GM11168 (cell line): ENCODE data around the gene ZNF33B.
"Not testable (repeated sequence)": the region's sequence is repeated elsewhere in the genome, so short reads cannot be mapped to it uniquely, and the experiment has no call there.

Source experiments
- in situ Hi-C: fragments of 300-500 bp; cut with MboI; formaldehyde crosslinking; loops from one replicate; pipeline ENCODE4 v1.12.0; 2022; ENCODE audit warnings: low sequenced_read_pairs; ENCODE audit not compliant: unreplicated experiment

The ZNF33B gene

GRCh38 chr10:42638055-42638820 is at the start of gene ZNF33B:
Gene ZNF33B (minus strand): TSS chr10:42638570. CDS start chr10:42636928, 1,642 bp downstream.
- in situ Hi-C loops, result no loop called here

GRCh38 chr10:42684517-42684916 is 46.1 kb upstream of the ZNF33B start:
- in situ Hi-C loops, result no loop called here

GRCh38 chr10:42680267-42680666 is 41.9 kb upstream of the ZNF33B start:
- in situ Hi-C loops, result no loop called here

- in situ Hi-C loops, result not testable (repeated sequence)
Observed at GRCh38 chr10:42665181-42665979, 27.0 kb upstream of the ZNF33B start.

- in situ Hi-C loops, result no loop called here
Observed at GRCh38 chr10:42654419-42654818, 16.0 kb upstream of the ZNF33B start.

- in situ Hi-C loops, result no loop called here
Observed at GRCh38 chr10:42652858-42653257, 14.5 kb upstream of the ZNF33B start.

- in situ Hi-C loops, result no loop called here
Observed at GRCh38 chr10:42650374-42650773, 12.0 kb upstream of the ZNF33B start.

- in situ Hi-C loops, result no loop called here
Observed at GRCh38 chr10:42648512-42648911, 10.1 kb upstream of the ZNF33B start.

- in situ Hi-C loops, result no loop called here
Observed at GRCh38 chr10:42646687-42647640, 8.6 kb upstream of the ZNF33B start.

GRCh38 chr10:42646214-42646613 is 7.8 kb upstream of the ZNF33B start:
- in situ Hi-C loops, result no loop called here

GRCh38 chr10:42645516-42645915 is 7.1 kb upstream of the ZNF33B start:
- in situ Hi-C loops, result no loop called here

- in situ Hi-C loops, result no loop called here
Observed at GRCh38 chr10:42645103-42645502, 6.7 kb upstream of the ZNF33B start.

GRCh38 chr10:42640610-42641229 is 2.4 kb upstream of the ZNF33B start:
- in situ Hi-C loops, result no loop called here

GRCh38 chr10:42638821-42639270 is 476 bp upstream of the ZNF33B start:
- in situ Hi-C loops, result no loop called here

GRCh38 chr10:42637648-42638054 is 719 bp downstream of the ZNF33B start:
- in situ Hi-C loops, result no loop called here

GRCh38 chr10:42637142-42637541 is 1.2 kb downstream of the ZNF33B start:
- in situ Hi-C loops, result no loop called here

- in situ Hi-C loops, result no loop called here
Observed at GRCh38 chr10:42635098-42635497, 3.3 kb downstream of the ZNF33B start.

- in situ Hi-C loops, result no loop called here
Observed at GRCh38 chr10:42632564-42632963, 5.8 kb downstream of the ZNF33B start.

- in situ Hi-C loops, result no loop called here
Observed at GRCh38 chr10:42630537-42631134, 7.7 kb downstream of the ZNF33B start.
